Activated effector memory CD4-positive, alpha-beta T cell treated with anti-CD3 and anti-CD28 coated beads, Interleukin-2, amount 50 U/mL, for 16 hours (primary cell): ENCODE results near the gene GOLGA7B.

ENCODE experiments used
- DNase-seq: peaks from one replicate; pipeline ENCODE4 v3.0.0-alpha.2; 2020

GOLGA7B gene

GRCh38 chr10:97896756-97897358 is 47.2 kb downstream of the GOLGA7B start:
- no peak for DNase-seq

GRCh38 chr10:97898429-97898828 is 48.8 kb downstream of the GOLGA7B start:
- no peak for DNase-seq

GRCh38 chr10:97901381-97901780 is 51.7 kb downstream of the GOLGA7B start:
- DNase-seq = no peak

- DNase-seq = no peak
These were observed 53.7 kb downstream of the GOLGA7B start for GRCh38 chr10:97903128-97904017.

- DNase-seq = no peak
These were observed 54.4 kb downstream of the GOLGA7B start for GRCh38 chr10:97904018-97904381.

GRCh38 chr10:97904576-97904975 is 54.9 kb downstream of the GOLGA7B start:
- no peak for DNase-seq

GRCh38 chr10:97905276-97905675 is 55.6 kb downstream of the GOLGA7B start:
- DNase-seq = no peak

- DNase-seq = no peak
These were observed 57.6 kb downstream of the GOLGA7B start for GRCh38 chr10:97907211-97907610.

- DNase-seq = no peak
These were observed 58.2 kb downstream of the GOLGA7B start for GRCh38 chr10:97907830-97908229.

- DNase-seq = no peak
These were observed 61.0 kb downstream of the GOLGA7B start for GRCh38 chr10:97910661-97911060.

GRCh38 chr10:97911217-97911616 is 61.6 kb downstream of the GOLGA7B start:
- no peak for DNase-seq

- no peak for DNase-seq
These were observed 63.5 kb downstream of the GOLGA7B start for GRCh38 chr10:97913193-97913592.

GRCh38 chr10:97913614-97914013 is 64.0 kb downstream of the GOLGA7B start:
- no peak for DNase-seq

GRCh38 chr10:97914171-97914836 is 64.7 kb downstream of the GOLGA7B start:
- DNase-seq = no peak

GRCh38 chr10:97914837-97915211 is 65.2 kb downstream of the GOLGA7B start:
- DNase-seq = peak; percentile 89

GRCh38 chr10:97915346-97916131 is 65.9 kb downstream of the GOLGA7B start:
- DNase-seq = no peak

- no peak for DNase-seq
These were observed 66.9 kb downstream of the GOLGA7B start for GRCh38 chr10:97916586-97916985.

- no peak for DNase-seq
These were observed 69.4 kb downstream of the GOLGA7B start for GRCh38 chr10:97919012-97919411.

GRCh38 chr10:97920865-97921264 is 71.2 kb downstream of the GOLGA7B start:
- DNase-seq = no peak
